Ureter (tissue), 1 donor: ENCODE results near the gene INTS12. TPM values are rescaled to one million over a fixed set of nuclear protein-coding genes. Genes with fewer than 3 reads are reported as not detected.

Source experiments
- total RNA-seq: library from RNA; stranded (reverse); gene quantifications from one replicate; pipeline ENCODE4 v1.2.4, GENCODE V29; 2023
- donor health status: DM: yes; HTN: yes; CAD: no.

Gene INTS12
- total RNA-seq, 1 donor from 2014 or later = 21.1 TPM

Other genes with a start within 250 kb of the INTS12 start
- gene PPA2, start 234.6 kb downstream of the INTS12 start, total RNA-seq = 98.0 TPM
- 1.2 TPM for gene ARHGEF38, start 156.1 kb downstream of the INTS12 start, total RNA-seq
- gene GSTCD, start 95 bp upstream of the INTS12 start, total RNA-seq = 12.3 TPM
- gene NPNT, start 186.8 kb upstream of the INTS12 start, total RNA-seq = 5.8 TPM